ENCODE results near the gene RARB.
A peak's percentile ranks its signal among the peaks of the same experiment; 100 is the strongest.

RARB gene

GRCh38 chr3:25473246-25473645 is 45.2 kb downstream of the RARB start:
- no peak for DNase-seq

- DNase-seq, result no peak
Observed at GRCh38 chr3:25474052-25474451, 46.0 kb downstream of the RARB start.

GRCh38 chr3:25476639-25477038 is 48.6 kb downstream of the RARB start:
- no peak for DNase-seq

GRCh38 chr3:25478211-25478757 is 50.2 kb downstream of the RARB start:
- no peak for DNase-seq

GRCh38 chr3:25478964-25479726 is 51.1 kb downstream of the RARB start:
- no peak for DNase-seq

GRCh38 chr3:25479727-25480010 is 51.6 kb downstream of the RARB start:
- DNase-seq, result no peak

- no peak for DNase-seq
Observed at GRCh38 chr3:25480811-25481210, 52.7 kb downstream of the RARB start.

GRCh38 chr3:25481386-25481785 is 53.3 kb downstream of the RARB start:
- no peak for DNase-seq

- no peak for DNase-seq
Observed at GRCh38 chr3:25483456-25483855, 55.4 kb downstream of the RARB start.

GRCh38 chr3:25485673-25486072 is 57.6 kb downstream of the RARB start:
- DNase-seq, result no peak

- DNase-seq, result no peak
Observed at GRCh38 chr3:25486932-25487331, 58.9 kb downstream of the RARB start.

- no peak for DNase-seq
Observed at GRCh38 chr3:25489858-25490593, 62.0 kb downstream of the RARB start.

GRCh38 chr3:25493246-25493645 is 65.2 kb downstream of the RARB start:
- DNase-seq, result no peak

- peak; percentile 59 for DNase-seq
Observed at GRCh38 chr3:25493786-25494185, 65.7 kb downstream of the RARB start.

GRCh38 chr3:25495304-25495703 is 67.2 kb downstream of the RARB start:
- no peak for DNase-seq

- no peak for DNase-seq
Observed at GRCh38 chr3:25495726-25496253, 67.7 kb downstream of the RARB start.

- DNase-seq, result no peak
Observed at GRCh38 chr3:25497096-25497495, 69.0 kb downstream of the RARB start.

GRCh38 chr3:25500706-25501210 is 72.7 kb downstream of the RARB start:
- DNase-seq, result no peak

- DNase-seq, result no peak
Observed at GRCh38 chr3:25502233-25502632, 74.2 kb downstream of the RARB start.

GRCh38 chr3:25503898-25504301 is 75.8 kb downstream of the RARB start:
- DNase-seq, result no peak

GRCh38 chr3:25505581-25505980 is 77.5 kb downstream of the RARB start:
- DNase-seq, result no peak

- DNase-seq, result no peak
Observed at GRCh38 chr3:25507811-25508210, 79.7 kb downstream of the RARB start.

- DNase-seq, result no peak
Observed at GRCh38 chr3:25508433-25508832, 80.4 kb downstream of the RARB start.

GRCh38 chr3:25508901-25509300 is 80.8 kb downstream of the RARB start:
- DNase-seq, result no peak

Measured in T1000 (cell line).